SK-N-SH (cell line): Measurements from ENCODE around the gene ATP6V0C. TPM values are rescaled to one million over a fixed set of nuclear protein-coding genes. Genes with fewer than 3 reads are reported as not detected.

Experiments
- CTCF ChIA-PET: fragments of 300-600, 350-600 bp; formaldehyde crosslinking; extraction: SDS; loops from one replicate; lab custom pipeline; 2021; lab: Yijun Ruan, JAX
- POLR2A ChIA-PET: fragments of 350-600 bp; sonication (Branson Sonifier 250); formaldehyde crosslinking; extraction: SDS; loops from one replicate; lab custom pipeline; 2020; ENCODE audit warnings: antibody characterized with exemption, inconsistent platforms; lab: Yijun Ruan, JAX
- DNase-seq: peaks from one replicate; pipeline ENCODE4 v3.0.0; 2012
- H2AFZ ChIP-seq: fragments of 200-600 bp; sonication (generic); 2 replicates; pipeline ENCODE4 v1.8.1; 2016; ENCODE audit warnings: antibody characterized with exemption, mild to moderate bottlenecking, low read depth
- H3F3A ChIP-seq: fragments of 200-600 bp; sonication (generic); replicated peaks from 2 replicates; pipeline ENCODE3; 2016; ENCODE audit warnings: antibody characterized with exemption, mild to moderate bottlenecking; ENCODE audit not compliant: insufficient read depth
- H3K27ac ChIP-seq, 2 experiments: fragments of 200-500 bp in 1 of 2; fragments of 200-600 bp in 1 of 2; sonication (Bioruptor generic) in 1 of 2; sonication (generic), shearing (Covaris generic) in 1 of 2; 2 replicates each; pipeline versions ENCODE4 v1.5.1 to v1.6.1; 2014 to 2016; ENCODE audit warnings: low read depth in 2 of 2, inconsistent platforms in 1 of 2, low read length in 1 of 2, mild to moderate bottlenecking in 1 of 2, mixed read lengths in 1 of 2
- H3K27me3 ChIP-seq: fragments of 200-600 bp; sonication (generic), shearing (Covaris generic); 2 replicates; pipeline ENCODE4 v1.6.1; 2016; ENCODE audit warnings: mixed run types; ENCODE audit not compliant: insufficient read depth
- H3K36me3 ChIP-seq, 2 experiments: fragments of 200-500 bp in 1 of 2; fragments of 200-600 bp in 1 of 2; sonication (Bioruptor generic) in 1 of 2; sonication (generic) in 1 of 2; replicated peaks in 1 of 2; 2 replicates each; pipeline versions ENCODE3 to v1.5.1; 2014 to 2016; ENCODE audit warnings: low read length in 1 of 2, mild to moderate bottlenecking in 1 of 2; ENCODE audit not compliant: insufficient read depth in 2 of 2, control insufficient read depth in 1 of 2
- H3K4me1 ChIP-seq, 2 experiments: fragments of 200-500 bp in 1 of 2; fragments of 200-600 bp in 1 of 2; sonication (Bioruptor generic) in 1 of 2; sonication (generic), shearing (Covaris generic) in 1 of 2; 2 replicates each; pipeline versions ENCODE4 v1.5.1 to v1.6.1; 2014 to 2016; ENCODE audit warnings: low read depth in 1 of 2, low read length in 1 of 2, mixed run types in 1 of 2; ENCODE audit not compliant: insufficient read depth in 2 of 2, control insufficient read depth in 1 of 2
- H3K4me2 ChIP-seq: fragments of 200-600 bp; sonication (generic), shearing (Covaris generic); 2 replicates; pipeline ENCODE4 v1.6.1; 2017; ENCODE audit warnings: mixed run types
- H3K4me3 ChIP-seq, 2 experiments: fragments of 200-500 bp in 1 of 2; fragments of 200-600 bp in 1 of 2; sonication (Bioruptor generic) in 1 of 2; sonication (generic), shearing (Covaris generic) in 1 of 2; 2 replicates each; pipeline versions ENCODE4 v1.5.1 to v1.8.1; 2014 to 2016; ENCODE audit warnings: low read depth in 2 of 2, inconsistent platforms in 1 of 2, low read length in 1 of 2, mild to moderate bottlenecking in 1 of 2, mixed read lengths in 1 of 2, moderate library complexity in 1 of 2
- H3K79me2 ChIP-seq: fragments of 200-600 bp; sonication (generic); 2 replicates; pipeline ENCODE4 v1.8.1; 2017; ENCODE audit warnings: mild to moderate bottlenecking; ENCODE audit not compliant: insufficient read depth
- H3K9ac ChIP-seq: fragments of 200-600 bp; sonication (generic); 2 replicates; pipeline ENCODE4 v1.6.1; 2017; ENCODE audit warnings: mixed run types
- H3K9me2 ChIP-seq: fragments of 200-600 bp; sonication (generic); 2 replicates; pipeline ENCODE4 v1.6.1; 2017; ENCODE audit warnings: mixed run types
- H3K9me3 ChIP-seq: fragments of 200-600 bp; sonication (generic); 2 replicates; pipeline ENCODE4 v1.6.1; 2017; ENCODE audit warnings: mixed run types, mild to moderate bottlenecking, moderate library complexity
- H4K20me1 ChIP-seq: fragments of 200-600 bp; sonication (generic); 2 replicates; pipeline ENCODE4 v1.6.1; 2017; ENCODE audit warnings: mild to moderate bottlenecking, mixed run types; ENCODE audit not compliant: insufficient read depth
- CHD2 ChIP-seq: fragments of 150-350 bp; IDR thresholded peaks from 2 replicates; pipeline ENCODE4 v1.6.1; 2018; ENCODE audit warnings: low read length; ENCODE audit not compliant: partially characterized antibody
- ELF1 ChIP-seq: IDR thresholded peaks from 2 replicates; pipeline ENCODE4 v1.4.0; 2012
- EZH2phosphoT487 ChIP-seq: fragments of 200-600 bp; sonication (generic); IDR thresholded peaks from 2 replicates; pipeline ENCODE4 v1.6.1; 2017; ENCODE audit warnings: low read depth, mixed run types, mild to moderate bottlenecking, antibody characterized with exemption, moderate library complexity, borderline replicate concordance
- FOXM1 ChIP-seq: IDR thresholded peaks from 2 replicates; pipeline ENCODE4 v1.4.0; 2012; ENCODE audit warnings: low read depth, mild to moderate bottlenecking
- GABPA ChIP-seq: IDR thresholded peaks from 2 replicates; pipeline ENCODE4 v1.4.0; 2012; ENCODE audit warnings: low read depth, mild to moderate bottlenecking
- JUND ChIP-seq: IDR thresholded peaks from 2 replicates; pipeline ENCODE4 v1.4.0; 2012
- MEF2A ChIP-seq: IDR thresholded peaks from 2 replicates; pipeline ENCODE4 v1.4.0; 2012; ENCODE audit warnings: low read depth, borderline replicate concordance
- MXI1 ChIP-seq: IDR thresholded peaks from 2 replicates; pipeline ENCODE4 v1.6.1; 2012; ENCODE audit warnings: mild to moderate bottlenecking, low read depth, low read length, improper control_type of control experiment
- NRF1 ChIP-seq: IDR thresholded peaks from 2 replicates; pipeline ENCODE4 v1.6.1; 2012; ENCODE audit warnings: low read depth, mild to moderate bottlenecking, low read length
- POLR2AphosphoS5 ChIP-seq: IDR thresholded peaks from 2 replicates; pipeline ENCODE4 v1.6.1; 2012; ENCODE audit warnings: low read depth, low read length
- RAD21 ChIP-seq: IDR thresholded peaks from 2 replicates; pipeline ENCODE4 v1.6.1; 2012; ENCODE audit warnings: mild to moderate bottlenecking, low read length
- RCOR1 ChIP-seq: fragments of 150-350 bp; IDR thresholded peaks from 2 replicates; pipeline ENCODE4 v1.6.1; 2017; ENCODE audit warnings: antibody characterized with exemption, low read length
- RFX5 ChIP-seq: IDR thresholded peaks from 2 replicates; pipeline ENCODE4 v1.6.1; 2012; ENCODE audit warnings: mild to moderate bottlenecking, improper control_type of control experiment, low read length
- SIN3A ChIP-seq: IDR thresholded peaks from 2 replicates; pipeline ENCODE4 v1.6.1; 2012; ENCODE audit warnings: low read depth, mild to moderate bottlenecking, low read length, moderate library complexity, borderline replicate concordance
- TAF1 ChIP-seq: IDR thresholded peaks from 2 replicates; pipeline ENCODE4 v1.6.1; 2012; ENCODE audit warnings: low read depth, mild to moderate bottlenecking, low read length, moderate library complexity, borderline replicate concordance
- TCF12 ChIP-seq: IDR thresholded peaks from 2 replicates; pipeline ENCODE4 v1.4.0; 2012
- WGBS: methylation state at CpG from one replicate; pipeline ENCODE4 v1.1.6; 2017; ENCODE audit warnings: low lambda C conversion rate; 5-methylcytosine and 5-hydroxymethylcytosine counted together
- polyA plus RNA-seq, 3 experiments: library from polyadenylated mRNA; depleted of rRNA; stranded (reverse); fragments of >200 nt; gene quantifications; 2 replicates each; pipeline ENCODE4 v1.2.3, GENCODE V29; 2012
- TF ChIP-seq, protein P1 (sequence below): IDR thresholded peaks from 2 replicates; pipeline ENCODE4; 2012
- TF ChIP-seq, protein P2 (sequence below): fragments of 150-350 bp; IDR thresholded peaks from 2 replicates; pipeline ENCODE4 v1.6.1; 2017; ENCODE audit warnings: antibody characterized with exemption, low read length, low read depth, borderline replicate concordance
- TF ChIP-seq, protein P3 (sequence below): IDR thresholded peaks from 2 replicates; pipeline ENCODE4 v1.4.0; 2012; ENCODE audit warnings: low read depth, borderline replicate concordance
- TF ChIP-seq, protein P4 (sequence below): IDR thresholded peaks from 2 replicates; pipeline ENCODE4 v1.4.0; 2012; ENCODE audit warnings: low read depth

Gene ATP6V0C
- polyA plus RNA-seq, 1 of the 3 experiments (the other 2 are of a cell fraction): 80.1 TPM

DNA sequence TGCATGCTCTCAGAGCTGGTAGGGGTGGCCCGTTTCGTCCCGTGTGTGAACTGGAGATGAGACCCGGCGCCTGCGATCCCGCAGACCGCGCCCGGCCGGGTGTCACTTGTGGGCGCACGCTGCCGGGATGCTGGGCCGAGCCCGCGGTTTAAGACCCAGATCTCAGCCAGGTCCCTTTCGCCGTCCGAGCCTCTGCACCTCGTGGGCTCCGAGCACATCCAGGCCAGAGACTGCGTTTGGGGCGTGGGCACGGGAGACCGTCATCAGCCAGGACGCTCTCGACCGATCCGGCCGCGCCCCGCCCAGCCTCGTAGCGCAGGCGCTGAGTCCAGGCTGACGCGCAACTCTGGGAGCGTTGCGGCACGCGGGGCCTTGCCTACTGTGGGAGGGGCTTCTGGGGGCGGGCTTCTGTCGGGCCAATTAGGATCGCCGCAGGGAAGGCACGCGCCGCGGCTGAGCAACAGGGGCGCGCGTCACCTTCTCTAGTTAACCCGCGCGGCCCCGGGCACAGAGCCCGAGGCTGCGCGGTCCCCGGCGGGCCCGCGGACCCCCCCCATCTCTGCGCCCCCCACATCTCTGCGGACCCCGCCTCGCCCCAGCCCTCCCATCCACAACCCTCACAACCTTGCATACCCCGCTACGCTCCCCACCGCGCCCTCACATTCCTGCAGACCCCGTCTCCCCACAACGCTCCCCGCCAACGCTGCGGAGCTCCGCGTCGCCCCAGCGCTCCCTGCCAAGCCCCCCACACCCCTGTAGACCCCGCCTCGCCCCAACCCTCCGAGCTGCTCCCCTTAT is 18.1 kb downstream of the ATP6V0C start:
- H3K9ac ChIP-seq: peak overlapping the region; percentile 63
- 2% methylated on average over 30 of the region's 84 CpGs for WGBS
- peak overlapping the region; percentile 58 to 67 for H3K4me3 ChIP-seq
- H3F3A ChIP-seq: peaks cover 19% of the 10 kb centered on the region
- H3K79me2 ChIP-seq: no peaks in the 10 kb centered on the region
- ChIA-PET CTCF (interaction anchor here (0.8 kb wide), 2 partner anchors 30 to 101 kb away, joined by 3 read pairs; no protein-coding TSS in a partner anchor), POLR2A (interaction anchor here (0.6 to 2.2 kb wide), 4 partner anchors 12 to 317 kb away, joined by 3 to 15 read pairs (median 6); partner anchors contain the start of genes AMDHD2 and ATP6V0C)
- no peaks in the 10 kb centered on the region for H3K9me2 ChIP-seq
- peaks cover 0 to 8% of the 10 kb centered on the region in 2 experiments; a peak in 2 of 4 replicates for H3K4me1 ChIP-seq
- H3K27ac ChIP-seq: peak overlapping the region; percentile 67 to 84
- no peaks in the 10 kb centered on the region for H3K9me3 ChIP-seq
- no peak for TF ChIP-seq RCOR1
- TF ChIP-seq, protein P1, sequence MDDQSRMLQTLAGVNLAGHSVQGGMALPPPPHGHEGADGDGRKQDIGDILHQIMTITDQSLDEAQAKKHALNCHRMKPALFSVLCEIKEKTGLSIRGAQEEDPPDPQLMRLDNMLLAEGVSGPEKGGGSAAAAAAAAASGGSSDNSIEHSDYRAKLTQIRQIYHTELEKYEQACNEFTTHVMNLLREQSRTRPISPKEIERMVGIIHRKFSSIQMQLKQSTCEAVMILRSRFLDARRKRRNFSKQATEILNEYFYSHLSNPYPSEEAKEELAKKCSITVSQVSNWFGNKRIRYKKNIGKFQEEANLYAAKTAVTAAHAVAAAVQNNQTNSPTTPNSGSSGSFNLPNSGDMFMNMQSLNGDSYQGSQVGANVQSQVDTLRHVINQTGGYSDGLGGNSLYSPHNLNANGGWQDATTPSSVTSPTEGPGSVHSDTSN: peak; percentile 60; the same call in 1 of the 2 replicates
- no peak for TF ChIP-seq RAD21
- TF ChIP-seq MXI1: peak; percentile 93
- no peak for TF ChIP-seq GABPA
- TF ChIP-seq, protein P2, sequence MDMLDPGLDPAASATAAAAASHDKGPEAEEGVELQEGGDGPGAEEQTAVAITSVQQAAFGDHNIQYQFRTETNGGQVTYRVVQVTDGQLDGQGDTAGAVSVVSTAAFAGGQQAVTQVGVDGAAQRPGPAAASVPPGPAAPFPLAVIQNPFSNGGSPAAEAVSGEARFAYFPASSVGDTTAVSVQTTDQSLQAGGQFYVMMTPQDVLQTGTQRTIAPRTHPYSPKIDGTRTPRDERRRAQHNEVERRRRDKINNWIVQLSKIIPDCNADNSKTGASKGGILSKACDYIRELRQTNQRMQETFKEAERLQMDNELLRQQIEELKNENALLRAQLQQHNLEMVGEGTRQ: peak; percentile 33; the same call in 1 of the 2 replicates
- TF ChIP-seq EZH2phosphoT487: no peak
- peak; percentile 45; the same call in 1 of the 2 replicates for TF ChIP-seq SIN3A
- peak; percentile 87 for TF ChIP-seq NRF1
- TF ChIP-seq, protein P3, sequence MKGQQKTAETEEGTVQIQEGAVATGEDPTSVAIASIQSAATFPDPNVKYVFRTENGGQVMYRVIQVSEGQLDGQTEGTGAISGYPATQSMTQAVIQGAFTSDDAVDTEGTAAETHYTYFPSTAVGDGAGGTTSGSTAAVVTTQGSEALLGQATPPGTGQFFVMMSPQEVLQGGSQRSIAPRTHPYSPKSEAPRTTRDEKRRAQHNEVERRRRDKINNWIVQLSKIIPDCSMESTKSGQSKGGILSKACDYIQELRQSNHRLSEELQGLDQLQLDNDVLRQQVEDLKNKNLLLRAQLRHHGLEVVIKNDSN: peak; percentile 43; the same call in 1 of the 2 replicates
- peak; percentile 61; the same call in 1 of the 2 replicates for TF ChIP-seq TAF1
- TF ChIP-seq JUND: 0 out of 2 replicates have a peak, but pooled peaks have one; percentile 12
- TF ChIP-seq, protein P4, sequence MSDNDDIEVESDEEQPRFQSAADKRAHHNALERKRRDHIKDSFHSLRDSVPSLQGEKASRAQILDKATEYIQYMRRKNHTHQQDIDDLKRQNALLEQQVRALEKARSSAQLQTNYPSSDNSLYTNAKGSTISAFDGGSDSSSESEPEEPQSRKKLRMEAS: peak; percentile 83
- TF ChIP-seq CHD2: peak; percentile 56
- no peak for TF ChIP-seq FOXM1
- TF ChIP-seq ELF1: 0 out of 2 replicates have a peak, but pooled peaks have one; percentile 9
- TF ChIP-seq RFX5: peak; percentile 36; the same call in 1 of the 2 replicates
- no peak for TF ChIP-seq MEF2A
- peak; percentile 83 for TF ChIP-seq POLR2AphosphoS5
- peak; percentile 11; the same call in 1 of the 2 replicates for TF ChIP-seq TCF12
- H3K27me3 ChIP-seq: no peaks in the 10 kb centered on the region
- peak overlapping the region; percentile 79; the same call in 1 of the 2 replicates for H2AFZ ChIP-seq
- no peaks in the 10 kb centered on the region for H4K20me1 ChIP-seq
- H3K4me2 ChIP-seq: peak overlapping the region; percentile 95
- H3K36me3 ChIP-seq: peaks cover 0 to 15% of the 10 kb centered on the region in 2 experiments
- DNase-seq: peak; percentile 99
